Endothelial cell of umbilical vein (primary cell): ENCODE measurements around the gene BIRC5. TPM values are rescaled to one million over a fixed set of nuclear protein-coding genes. Genes with fewer than 3 reads are reported as not detected.

Experiments
- BruUV-seq: library from RNA; stranded (reverse); fragments of 400-500 nt; replicated peaks from 2 replicates; lab custom pipeline; 2021; lab: Mats Ljungman, UMichigan
- CTCF ChIA-PET: fragments of 300-600, 350-600 bp; sonication (Branson Sonifier 250); formaldehyde crosslinking; loops from one replicate; lab custom pipeline; 2021; ENCODE audit warnings: antibody characterized with exemption, inconsistent platforms; lab: Charles Lee
- POLR2A ChIA-PET: fragments of 300-600, 350-600 bp; sonication (Branson Sonifier 250); formaldehyde crosslinking; loops from one replicate; lab custom pipeline; 2021; ENCODE audit warnings: antibody characterized with exemption, inconsistent platforms; lab: Charles Lee
- DNase-seq: peaks from one replicate; pipeline ENCODE4 v3.0.0-alpha.2; 2011; ENCODE audit warnings: low read depth, low spot score
- FAIRE-seq: peaks from 2 replicates; lab custom pipeline; 2011; peaks lifted over from hg19 to GRCh38; lab: Jason Lieb, UNC
- H2AFZ ChIP-seq: 2 replicates; pipeline ENCODE4 v1.6.0; 2012; ENCODE audit warnings: low read depth, low read length, control low read depth, inconsistent platforms
- H3K27ac ChIP-seq: 2 replicates; pipeline ENCODE4 v1.5.1; 2011; ENCODE audit warnings: low read depth, mild to moderate bottlenecking, control low read depth, low read length, moderate library complexity; ENCODE audit not compliant: insufficient read depth
- H3K27me3 ChIP-seq, 2 experiments: 2 replicates each; pipeline versions ENCODE4 v1.6.0 to v1.6.1; 2011; ENCODE audit warnings: low read length in 2 of 2, mixed read lengths in 1 of 2; ENCODE audit not compliant: control insufficient read depth in 2 of 2, insufficient read depth in 2 of 2
- H3K36me3 ChIP-seq, 2 experiments: 2 replicates in 1 of 2; 3 replicates in 1 of 2; pipeline ENCODE4 v1.5.1; 2011; ENCODE audit warnings: low read length in 2 of 2, mild to moderate bottlenecking in 1 of 2, moderate library complexity in 1 of 2; ENCODE audit not compliant: control insufficient read depth in 2 of 2, insufficient read depth in 2 of 2; ENCODE audit errors: extremely low read depth in 1 of 2
- H3K4me1 ChIP-seq: 3 replicates; pipeline ENCODE4 v1.5.1; 2011; ENCODE audit warnings: mild to moderate bottlenecking, low read length; ENCODE audit not compliant: control insufficient read depth, insufficient read depth; ENCODE audit errors: extremely low read depth
- H3K4me2 ChIP-seq: 2 replicates; pipeline ENCODE4 v1.6.1; 2011; ENCODE audit warnings: low read length, control low read depth, mixed read lengths; ENCODE audit not compliant: insufficient read depth
- H3K4me3 ChIP-seq, 3 experiments: fragments of 200-600 bp in 1 of 3; sonication (generic), shearing (Covaris generic) in 1 of 3; replicated peaks in 1 of 3; 2 replicates each; pipeline ENCODE4 v1.5.1; 2011 to 2016; ENCODE audit warnings: control low read depth in 3 of 3, low read length in 3 of 3, mild to moderate bottlenecking in 2 of 3, inconsistent platforms in 1 of 3, low read depth in 1 of 3, moderate library complexity in 1 of 3; ENCODE audit not compliant: insufficient read depth in 1 of 3
- H3K79me2 ChIP-seq: 2 replicates; pipeline ENCODE4 v1.6.0; 2012; ENCODE audit warnings: low read length, inconsistent platforms; ENCODE audit not compliant: control insufficient read depth, insufficient read depth
- H3K9ac ChIP-seq: replicated peaks from 2 replicates; pipeline ENCODE3; 2011; ENCODE audit warnings: low read length, control low read depth; ENCODE audit not compliant: insufficient read depth; ENCODE audit errors: extremely low read depth
- H3K9me1 ChIP-seq: replicated peaks from 3 replicates; pipeline ENCODE4 v1.6.0; 2011; ENCODE audit warnings: mild to moderate bottlenecking, low read length; ENCODE audit not compliant: control insufficient read depth, insufficient read depth; ENCODE audit errors: extremely low read depth
- H3K9me3 ChIP-seq: replicated peaks from 2 replicates; pipeline ENCODE4 v1.5.1; 2012; ENCODE audit warnings: low read length, inconsistent platforms; ENCODE audit not compliant: control insufficient read depth, insufficient read depth
- H4K20me1 ChIP-seq: replicated peaks from 2 replicates; pipeline ENCODE3; 2011; ENCODE audit warnings: mild to moderate bottlenecking, low read length; ENCODE audit not compliant: control insufficient read depth, insufficient read depth; ENCODE audit errors: extremely low read depth
- EZH2 ChIP-seq: IDR thresholded peaks from 2 replicates; pipeline ENCODE4 v1.6.1; 2012; ENCODE audit warnings: borderline replicate concordance, low read depth, mild to moderate bottlenecking, moderate library complexity, low read length, inconsistent platforms; ENCODE audit not compliant: severe bottlenecking
- FOS ChIP-seq: IDR thresholded peaks from 2 replicates; pipeline ENCODE4 v1.6.1; 2011; ENCODE audit warnings: mild to moderate bottlenecking, low read length, moderate library complexity, borderline replicate concordance; ENCODE audit not compliant: insufficient read depth
- GATA2 ChIP-seq: IDR thresholded peaks from 2 replicates; pipeline ENCODE4 v1.7.0; 2011; ENCODE audit warnings: low read depth, mild to moderate bottlenecking, moderate library complexity, mixed read lengths, low read length; ENCODE audit not compliant: insufficient read length, insufficient read depth
- JUN ChIP-seq: IDR thresholded peaks from 2 replicates; pipeline ENCODE4 v1.6.1; 2011; ENCODE audit warnings: borderline replicate concordance, low read depth; ENCODE audit not compliant: insufficient read length, insufficient read depth
- MYC ChIP-seq: IDR thresholded peaks from one replicate; pipeline ENCODE4 v1.6.1; 2011; ENCODE audit warnings: mild to moderate bottlenecking, low read depth, low read length
- POLR2A ChIP-seq: IDR thresholded peaks from 2 replicates; pipeline ENCODE4 v1.6.1; 2012; ENCODE audit warnings: low read depth, mild to moderate bottlenecking, control low read depth, low read length
- POLR2AphosphoS5 ChIP-seq: IDR thresholded peaks from 2 replicates; pipeline ENCODE4 v1.6.1; 2012; ENCODE audit warnings: low read depth, mild to moderate bottlenecking, control low read depth, low read length, moderate library complexity; ENCODE audit not compliant: insufficient read depth
- dilution Hi-C: fragments of 300-500 bp; cut with MboI; formaldehyde crosslinking; loops from one replicate; pipeline ENCODE4 v1.15.0; 2019; ENCODE audit warnings: low sequenced_read_pairs; ENCODE audit not compliant: extremely low pct_ligation_motif_present
- intact Hi-C: fragments of 100-400 bp; cut with micrococcal nuclease; formaldehyde crosslinking; loops from one replicate; pipeline ENCODE4 v1.10.0; 2022
- polyA plus RNA-seq, 4 experiments: library from polyadenylated mRNA; depleted of rRNA in 3 of 4; stranded (reverse) in 3 of 4; unstranded in 1 of 4; fragments of >200 nt; gene quantifications; 2 replicates each; pipeline versions ENCODE4 v1.2.1 to v1.2.3, GENCODE V29; 2011 to 2012; ENCODE audit warnings: missing spikeins in 1 of 4
- total RNA-seq: library from RNA; stranded (reverse); gene quantifications from 2 replicates; pipeline ENCODE4 v1.2.3, GENCODE V29; 2021
- TF ChIP-seq, protein P1 (sequence below), 2 donors: IDR thresholded peaks; 1 replicate in 1 of 2; 2 replicates in 1 of 2; pipeline ENCODE4 v1.5.1; 2011; ENCODE audit warnings: low read length in 2 of 2, mild to moderate bottlenecking in 2 of 2, moderate library complexity in 2 of 2, control low read depth in 1 of 2, inconsistent platforms in 1 of 2, low read depth in 1 of 2; ENCODE audit not compliant: insufficient read depth in 1 of 2; ENCODE audit errors: extremely low read depth in 1 of 2
- TF ChIP-seq, protein P2 (sequence below): IDR thresholded peaks from 2 replicates; pipeline ENCODE4 v1.6.1; 2011; ENCODE audit not compliant: insufficient read depth, insufficient read length

BIRC5 gene
- total and polyA plus RNA-seq, 2 donors (not counting 3 experiments of a cell fraction or from before 2014, with no cell fraction given): 32.8 to 74.6 TPM

DNA sequence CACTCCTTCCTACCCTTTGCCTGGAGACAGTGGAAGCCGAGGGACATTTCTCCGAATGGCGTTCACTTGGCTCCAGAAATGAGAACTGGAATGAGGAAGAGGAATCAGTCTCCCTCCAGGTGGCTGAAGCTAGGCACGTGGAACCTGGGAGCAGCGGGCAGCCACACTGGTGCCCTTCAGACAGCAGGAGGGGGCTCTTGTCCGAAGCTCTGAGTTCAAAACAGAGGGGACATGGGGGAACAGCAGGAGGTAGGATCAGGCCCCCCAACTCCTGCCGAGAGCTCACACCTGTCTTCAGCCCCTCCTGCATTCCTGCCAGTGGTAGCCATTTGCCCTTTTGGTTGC is 58.8 kb downstream of the BIRC5 start:
- no peaks in the 10 kb centered on the region for H3K9me3 ChIP-seq
- H3K79me2 ChIP-seq: no peaks in the 10 kb centered on the region
- TF ChIP-seq, protein P1, sequence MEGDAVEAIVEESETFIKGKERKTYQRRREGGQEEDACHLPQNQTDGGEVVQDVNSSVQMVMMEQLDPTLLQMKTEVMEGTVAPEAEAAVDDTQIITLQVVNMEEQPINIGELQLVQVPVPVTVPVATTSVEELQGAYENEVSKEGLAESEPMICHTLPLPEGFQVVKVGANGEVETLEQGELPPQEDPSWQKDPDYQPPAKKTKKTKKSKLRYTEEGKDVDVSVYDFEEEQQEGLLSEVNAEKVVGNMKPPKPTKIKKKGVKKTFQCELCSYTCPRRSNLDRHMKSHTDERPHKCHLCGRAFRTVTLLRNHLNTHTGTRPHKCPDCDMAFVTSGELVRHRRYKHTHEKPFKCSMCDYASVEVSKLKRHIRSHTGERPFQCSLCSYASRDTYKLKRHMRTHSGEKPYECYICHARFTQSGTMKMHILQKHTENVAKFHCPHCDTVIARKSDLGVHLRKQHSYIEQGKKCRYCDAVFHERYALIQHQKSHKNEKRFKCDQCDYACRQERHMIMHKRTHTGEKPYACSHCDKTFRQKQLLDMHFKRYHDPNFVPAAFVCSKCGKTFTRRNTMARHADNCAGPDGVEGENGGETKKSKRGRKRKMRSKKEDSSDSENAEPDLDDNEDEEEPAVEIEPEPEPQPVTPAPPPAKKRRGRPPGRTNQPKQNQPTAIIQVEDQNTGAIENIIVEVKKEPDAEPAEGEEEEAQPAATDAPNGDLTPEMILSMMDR (IDR thresholded peaks at IDR 0.05; ENCODE audit: extremely low read depth in 1 of 2, insufficient read depth in 1 of 2, low read depth in 1 of 2, low read length in 2 of 2): no peak
- TF ChIP-seq POLR2AphosphoS5: no peak
- no peak for TF ChIP-seq JUN
- TF ChIP-seq, protein P2, sequence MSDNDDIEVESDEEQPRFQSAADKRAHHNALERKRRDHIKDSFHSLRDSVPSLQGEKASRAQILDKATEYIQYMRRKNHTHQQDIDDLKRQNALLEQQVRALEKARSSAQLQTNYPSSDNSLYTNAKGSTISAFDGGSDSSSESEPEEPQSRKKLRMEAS: no peak
- no peak for TF ChIP-seq GATA2
- no peak for TF ChIP-seq EZH2
- TF ChIP-seq FOS: no peak
- TF ChIP-seq POLR2A: no peak
- no peak for TF ChIP-seq MYC
- FAIRE-seq (no peak), DNase-seq (no peak)
- dilution Hi-C loops (no loop called here), intact Hi-C loops (no loop called here)
- no peaks in the 10 kb centered on the region for H3K36me3 ChIP-seq
- H3K9ac ChIP-seq: no peak overlapping the region
- ChIA-PET CTCF (no interaction called here), POLR2A (no interaction called here)
- no peak overlapping the region for H3K4me2 ChIP-seq
- no peak overlapping the region for H3K27ac ChIP-seq
- H3K27me3 ChIP-seq: peaks cover 22 to 25% of the 10 kb centered on the region in 2 experiments
- no peaks in the 10 kb centered on the region for H3K9me1 ChIP-seq
- no TSS peak for BruUV-seq
- H3K4me3 ChIP-seq: no peak overlapping the region
- H4K20me1 ChIP-seq: no peaks in the 10 kb centered on the region
- no peak overlapping the region for H2AFZ ChIP-seq
- peaks cover 2% of the 10 kb centered on the region for H3K4me1 ChIP-seq
